NCI-H774 (cell line): ENCODE results near the gene C8B.

Experiments used
- DNase-seq: peaks from one replicate; lab custom pipeline; 2025; lab: John Stamatoyannopoulos, UW

Gene C8B

GRCh38 chr1:56929492-56929891, 36.3 kb downstream of the C8B start:
- DNase-seq = no peak

GRCh38 chr1:56927986-56928385, 37.8 kb downstream of the C8B start:
- no peak for DNase-seq

- no peak for DNase-seq
Observed at GRCh38 chr1:56927171-56927570, 38.6 kb downstream of the C8B start.

- DNase-seq = no peak
Observed at GRCh38 chr1:56925193-56925592, 40.6 kb downstream of the C8B start.

GRCh38 chr1:56924116-56924515, 41.7 kb downstream of the C8B start:
- no peak for DNase-seq

GRCh38 chr1:56923201-56923600, 42.6 kb downstream of the C8B start:
- DNase-seq = no peak

GRCh38 chr1:56922507-56922906, 43.3 kb downstream of the C8B start:
- DNase-seq = no peak

- DNase-seq = no peak
Observed at GRCh38 chr1:56922070-56922469, 43.7 kb downstream of the C8B start.

GRCh38 chr1:56921479-56921878, 44.3 kb downstream of the C8B start:
- DNase-seq = no peak

- DNase-seq = no peak
Observed at GRCh38 chr1:56920591-56921001, 45.2 kb downstream of the C8B start.

- DNase-seq = no peak
Observed at GRCh38 chr1:56917356-56917755, 48.5 kb downstream of the C8B start.

GRCh38 chr1:56916630-56917029, 49.2 kb downstream of the C8B start:
- DNase-seq = no peak

GRCh38 chr1:56915960-56916359, 49.9 kb downstream of the C8B start:
- no peak for DNase-seq

- no peak for DNase-seq
Observed at GRCh38 chr1:56912325-56912724, 53.5 kb downstream of the C8B start.

- no peak for DNase-seq
Observed at GRCh38 chr1:56911098-56911938, 54.5 kb downstream of the C8B start.

GRCh38 chr1:56910441-56910985, 55.3 kb downstream of the C8B start:
- DNase-seq = no peak

- DNase-seq = no peak
Observed at GRCh38 chr1:56908619-56909221, 57.1 kb downstream of the C8B start.

- DNase-seq = no peak
Observed at GRCh38 chr1:56905667-56906066, 60.1 kb downstream of the C8B start.

- DNase-seq = no peak
Observed at GRCh38 chr1:56904663-56905397, 61.0 kb downstream of the C8B start.

- DNase-seq = no peak
Observed at GRCh38 chr1:56903778-56904177, 62.0 kb downstream of the C8B start.

- no peak for DNase-seq
Observed at GRCh38 chr1:56901716-56902115, 64.1 kb downstream of the C8B start.

GRCh38 chr1:56898879-56899278, 66.9 kb downstream of the C8B start:
- DNase-seq = no peak

GRCh38 chr1:56898005-56898373, 67.8 kb downstream of the C8B start:
- no peak for DNase-seq
